WTC11 (cell line): Measurements from ENCODE around the gene PAN3. TPM values are rescaled to one million over a fixed set of nuclear protein-coding genes. Genes with fewer than 3 reads are reported as not detected.

Experiments
- ATAC-seq: fragments of 200-7000 bp; cut with Tn5 transposase; 2 replicates; pipeline ENCODE4 v1.10.0; 2021; ENCODE audit warnings: mild to moderate bottlenecking, moderate library complexity
- CTCF ChIA-PET: fragments of 300-600 bp; sonication (Branson Sonifier 250); formaldehyde crosslinking; loops from one replicate; lab custom pipeline; 2021; ENCODE audit warnings: antibody characterized with exemption; lab: Charles Lee
- POLR2A ChIA-PET: fragments of 350-600 bp; sonication (Branson Sonifier 250); formaldehyde crosslinking; loops from one replicate; lab custom pipeline; 2021; ENCODE audit warnings: antibody characterized with exemption; lab: Charles Lee
- DNase-seq: peaks from one replicate; pipeline ENCODE4 v3.0.0; 2021; ENCODE audit warnings: low spot score
- H3K27ac Mint-ChIP-seq: 2 replicates; pipeline ENCODE4 v1.8.0; 2021; ENCODE audit warnings: mixed read lengths
- H3K27me3 Mint-ChIP-seq: 2 replicates; pipeline ENCODE4 v1.8.0; 2021; ENCODE audit warnings: low read depth, mild to moderate bottlenecking, moderate library complexity, mixed read lengths
- H3K36me3 Mint-ChIP-seq: 2 replicates; pipeline ENCODE4 v1.8.0; 2021; ENCODE audit warnings: mixed read lengths
- H3K4me1 Mint-ChIP-seq: 2 replicates; pipeline ENCODE4 v1.8.0; 2022; ENCODE audit warnings: mixed read lengths
- H3K4me3 Mint-ChIP-seq: 2 replicates; pipeline ENCODE4 v1.8.0; 2021; ENCODE audit warnings: mild to moderate bottlenecking, moderate library complexity, mixed read lengths
- H3K9me3 Mint-ChIP-seq: 2 replicates; pipeline ENCODE4 v1.8.0; 2021; ENCODE audit warnings: mixed read lengths
- CREB1 ChIP-seq: sonication (generic); formaldehyde crosslinking; IDR thresholded peaks from 2 replicates; pipeline ENCODE4 v1.8.0; 2023; ENCODE audit warnings: mild to moderate bottlenecking, missing genetic modification reagents
- CREM ChIP-seq: sonication (generic); formaldehyde crosslinking; IDR thresholded peaks from 2 replicates; pipeline ENCODE4 v1.8.1; 2022; ENCODE audit warnings: mild to moderate bottlenecking, missing genetic modification reagents, moderate library complexity
- ERG ChIP-seq: fragments of 250-450 bp; sonication (Bioruptor Pico); IDR thresholded peaks from 2 replicates; pipeline ENCODE4 v1.8.0; 2021; ENCODE audit warnings: mild to moderate bottlenecking
- ESRRA ChIP-seq: sonication (generic); formaldehyde crosslinking; IDR thresholded peaks from 2 replicates; pipeline ENCODE4 v1.8.1; 2022; ENCODE audit warnings: mild to moderate bottlenecking, missing genetic modification reagents, borderline replicate concordance
- ETV6 ChIP-seq: sonication (generic); formaldehyde crosslinking; IDR thresholded peaks from 2 replicates; pipeline ENCODE4 v1.8.1; 2022; ENCODE audit warnings: mild to moderate bottlenecking, missing genetic modification reagents
- MXD4 ChIP-seq: fragments of 250-450 bp; sonication (Bioruptor Pico); IDR thresholded peaks from 2 replicates; pipeline ENCODE4 v1.8.0; 2021; ENCODE audit warnings: mild to moderate bottlenecking, moderate library complexity, borderline replicate concordance
- MYBL2 ChIP-seq: sonication (generic); formaldehyde crosslinking; IDR thresholded peaks from 2 replicates; pipeline ENCODE4 v1.8.1; 2023; ENCODE audit warnings: mild to moderate bottlenecking, moderate library complexity, missing genetic modification reagents
- NR1H2 ChIP-seq: sonication (generic); formaldehyde crosslinking; IDR thresholded peaks from 2 replicates; pipeline ENCODE4 v1.9.0; 2021; ENCODE audit warnings: mild to moderate bottlenecking, moderate library complexity, missing genetic modification reagents
- PRRX2 ChIP-seq: fragments of 250-450 bp; sonication (Bioruptor Pico); IDR thresholded peaks from 2 replicates; pipeline ENCODE4 v1.8.0; 2021; ENCODE audit warnings: mild to moderate bottlenecking
- RELA ChIP-seq: sonication (generic); formaldehyde crosslinking; IDR thresholded peaks from 2 replicates; pipeline ENCODE4 v1.8.1; 2022; ENCODE audit warnings: missing genetic modification reagents, mild to moderate bottlenecking, borderline replicate concordance
- SMAD4 ChIP-seq: sonication (generic); formaldehyde crosslinking; IDR thresholded peaks from 2 replicates; pipeline ENCODE4 v1.8.0; 2022; ENCODE audit warnings: mild to moderate bottlenecking, missing genetic modification reagents
- SP1 ChIP-seq: sonication (generic); formaldehyde crosslinking; conservative IDR thresholded peaks from 2 replicates; pipeline ENCODE4 v1.8.1; 2022; ENCODE audit warnings: missing genetic modification reagents
- USF1 ChIP-seq: sonication (generic); formaldehyde crosslinking; IDR thresholded peaks from 2 replicates; pipeline ENCODE4 v1.8.0; 2022; ENCODE audit warnings: mild to moderate bottlenecking, missing genetic modification reagents
- ZBTB21 ChIP-seq: sonication (generic); formaldehyde crosslinking; IDR thresholded peaks from 2 replicates; pipeline ENCODE4 v1.8.1; 2023; ENCODE audit warnings: mild to moderate bottlenecking, missing genetic modification reagents, borderline replicate concordance
- ZBTB43 ChIP-seq: sonication (generic); formaldehyde crosslinking; IDR thresholded peaks from 2 replicates; pipeline ENCODE4 v1.8.1; 2023; ENCODE audit warnings: mild to moderate bottlenecking, missing genetic modification reagents
- ZNF121 ChIP-seq: sonication (generic); formaldehyde crosslinking; IDR thresholded peaks from 2 replicates; pipeline ENCODE4 v1.8.0; 2023; ENCODE audit warnings: missing genetic modification reagents
- ZNF138 ChIP-seq: sonication (generic); formaldehyde crosslinking; conservative IDR thresholded peaks from 2 replicates; pipeline ENCODE4 v1.8.1; 2022; ENCODE audit warnings: mild to moderate bottlenecking, moderate library complexity, missing genetic modification reagents
- ZNF232 ChIP-seq: sonication (generic); formaldehyde crosslinking; IDR thresholded peaks from 2 replicates; pipeline ENCODE4 v1.8.0; 2022; ENCODE audit warnings: mild to moderate bottlenecking, missing genetic modification reagents
- ZNF263 ChIP-seq: sonication (generic); formaldehyde crosslinking; IDR thresholded peaks from 2 replicates; pipeline ENCODE4 v1.8.1; 2022; ENCODE audit warnings: low read depth, mild to moderate bottlenecking, moderate library complexity, missing genetic modification reagents
- ZNF396 ChIP-seq: fragments of 250-450 bp; sonication (Bioruptor Pico); IDR thresholded peaks from 2 replicates; pipeline ENCODE4 v1.8.0; 2021; ENCODE audit warnings: mild to moderate bottlenecking, moderate library complexity, borderline replicate concordance
- ZNF416 ChIP-seq: fragments of 250-450 bp; sonication (Bioruptor Pico); IDR thresholded peaks from 2 replicates; pipeline ENCODE4 v1.9.0; 2021; ENCODE audit warnings: mild to moderate bottlenecking, inconsistent platforms
- total RNA-seq: library from RNA; stranded (reverse); gene quantifications from 3 replicates; pipeline ENCODE4 v1.2.3, GENCODE V29; 2021
- TF ChIP-seq, protein P1 (sequence below): fragments of 250-450 bp; sonication (Bioruptor Pico); IDR thresholded peaks from 2 replicates; pipeline ENCODE4 v1.9.0; 2021; ENCODE audit warnings: mild to moderate bottlenecking

Gene PAN3
- total RNA-seq, 1 experiment from 2014 or later: 37.8 TPM

DNA sequence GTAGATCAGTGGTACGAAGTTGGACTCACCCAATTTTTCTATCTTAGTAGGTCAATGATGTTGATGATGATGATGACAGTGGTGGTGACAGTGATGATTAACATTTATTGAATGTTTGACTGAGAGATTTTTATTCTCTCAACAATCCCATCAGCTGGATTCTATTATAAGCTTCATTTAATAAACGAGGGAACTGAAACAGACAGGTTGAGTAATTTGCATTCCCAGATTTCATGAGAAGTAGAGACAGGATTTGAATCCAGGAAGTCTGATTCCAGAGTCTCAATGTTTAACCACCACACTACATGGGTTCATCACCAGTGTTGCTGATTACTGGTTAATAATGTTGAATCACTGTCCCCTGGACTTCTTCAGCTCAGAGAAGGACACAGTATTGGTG lies 187.7 kb downstream of the PAN3 start:
- Mint-ChIP-seq H3K27ac (no peak overlapping the region), H3K36me3 (peaks cover 28% of the 10 kb centered on the region), H3K27me3 (no peaks in the 10 kb centered on the region), H3K4me1 (peaks cover 19% of the 10 kb centered on the region), H3K4me3 (no peak overlapping the region)
- ChIA-PET CTCF (interaction anchor here (0.6 to 0.8 kb wide), 2 partner anchors 455 to 471 kb away, joined by 3 read pairs; no protein-coding TSS in a partner anchor), POLR2A (interaction anchor here (0.7 kb wide), 1 partner anchor 173 kb away, joined by 5 read pairs; no protein-coding TSS in a partner anchor)
- ATAC-seq: no peak
- TF ChIP-seq ZBTB21 (CRISPR knock-in tag) (no peak), PRRX2 (no peak), MYBL2 (no peak), USF1 (no peak), ZNF416 (CRISPR knock-in tag) (no peak), ZNF263 (CRISPR knock-in tag) (no peak), NR1H2 (CRISPR knock-in tag) (no peak), ZNF121 (no peak), RELA (CRISPR knock-in tag) (no peak), ZBTB43 (no peak), SMAD4 (no peak), ERG (CRISPR knock-in tag) (no peak), CREB1 (CRISPR knock-in tag) (no peak), ETV6 (CRISPR knock-in tag) (no peak), ZNF232 (CRISPR knock-in tag) (no peak)
- TF ChIP-seq, all 79 proteins: peak for 0
- H3K9me3 Mint-ChIP-seq: no peaks in the 10 kb centered on the region
- DNase-seq: no peak

DNA sequence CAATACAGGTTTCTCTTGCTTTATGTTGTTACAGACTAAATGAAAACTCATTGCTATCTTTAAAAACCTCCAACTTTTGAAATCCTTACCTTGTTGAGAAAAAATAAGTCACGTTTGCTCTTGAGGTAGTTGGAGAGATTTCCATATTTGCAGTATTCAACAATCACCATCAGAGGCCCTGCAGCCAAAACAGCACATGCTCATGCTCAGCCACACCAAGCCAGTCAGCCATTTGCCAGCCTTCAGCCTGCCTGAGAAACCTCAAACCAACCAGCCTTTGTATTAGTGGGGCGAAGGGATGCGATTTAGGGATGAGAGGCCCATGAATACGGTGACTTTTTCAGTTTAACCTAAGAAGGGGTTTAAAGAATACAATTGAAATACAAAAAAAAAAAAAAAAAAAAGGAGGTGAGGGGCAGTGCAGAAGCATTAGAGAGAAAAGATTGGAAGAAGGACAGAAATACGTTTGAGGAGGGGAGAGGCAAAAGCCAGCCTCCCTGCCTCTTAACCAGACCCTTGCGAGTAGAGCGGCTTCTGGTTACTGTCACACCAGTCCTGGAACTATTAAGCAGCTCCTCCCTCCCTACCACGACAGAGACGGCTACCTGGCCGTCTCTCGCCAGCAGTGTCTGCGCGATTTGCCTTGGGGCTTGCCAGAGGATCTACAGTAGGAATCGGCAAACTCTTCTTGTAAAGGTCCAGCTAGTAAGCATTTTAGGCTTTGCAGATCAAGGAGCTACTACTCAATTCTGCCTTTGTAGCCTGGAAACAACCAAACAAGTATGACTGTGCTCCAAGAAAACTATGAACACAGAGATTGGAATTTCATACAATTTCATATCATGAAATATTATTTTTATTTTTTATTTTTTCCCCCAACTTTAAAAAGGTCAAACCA lies 189.3 kb downstream of the PAN3 start:
- Mint-ChIP-seq H3K4me3 (no peak overlapping the region), H3K27me3 (no peaks in the 10 kb centered on the region), H3K27ac (0 out of 2 replicates have a peak overlapping the region, but pooled peaks have one; percentile 31), H3K9me3 (no peaks in the 10 kb centered on the region), H3K4me1 (peaks cover 19% of the 10 kb centered on the region), H3K36me3 (peaks cover 17% of the 10 kb centered on the region)
- ChIA-PET POLR2A (no interaction called here), CTCF (interaction anchor here (1.4 kb wide), 1 partner anchor 309 kb away, joined by 3 read pairs; no protein-coding TSS in a partner anchor)
- no peak for DNase-seq
- ATAC-seq: no peak
- no peak for TF ChIP-seq CREM (CRISPR knock-in tag)
- no peak for TF ChIP-seq ESRRA
- TF ChIP-seq SP1 (CRISPR knock-in tag): no peak
- TF ChIP-seq SMAD4: no peak
- no peak for TF ChIP-seq NR1H2 (CRISPR knock-in tag)
- TF ChIP-seq, protein P1, sequence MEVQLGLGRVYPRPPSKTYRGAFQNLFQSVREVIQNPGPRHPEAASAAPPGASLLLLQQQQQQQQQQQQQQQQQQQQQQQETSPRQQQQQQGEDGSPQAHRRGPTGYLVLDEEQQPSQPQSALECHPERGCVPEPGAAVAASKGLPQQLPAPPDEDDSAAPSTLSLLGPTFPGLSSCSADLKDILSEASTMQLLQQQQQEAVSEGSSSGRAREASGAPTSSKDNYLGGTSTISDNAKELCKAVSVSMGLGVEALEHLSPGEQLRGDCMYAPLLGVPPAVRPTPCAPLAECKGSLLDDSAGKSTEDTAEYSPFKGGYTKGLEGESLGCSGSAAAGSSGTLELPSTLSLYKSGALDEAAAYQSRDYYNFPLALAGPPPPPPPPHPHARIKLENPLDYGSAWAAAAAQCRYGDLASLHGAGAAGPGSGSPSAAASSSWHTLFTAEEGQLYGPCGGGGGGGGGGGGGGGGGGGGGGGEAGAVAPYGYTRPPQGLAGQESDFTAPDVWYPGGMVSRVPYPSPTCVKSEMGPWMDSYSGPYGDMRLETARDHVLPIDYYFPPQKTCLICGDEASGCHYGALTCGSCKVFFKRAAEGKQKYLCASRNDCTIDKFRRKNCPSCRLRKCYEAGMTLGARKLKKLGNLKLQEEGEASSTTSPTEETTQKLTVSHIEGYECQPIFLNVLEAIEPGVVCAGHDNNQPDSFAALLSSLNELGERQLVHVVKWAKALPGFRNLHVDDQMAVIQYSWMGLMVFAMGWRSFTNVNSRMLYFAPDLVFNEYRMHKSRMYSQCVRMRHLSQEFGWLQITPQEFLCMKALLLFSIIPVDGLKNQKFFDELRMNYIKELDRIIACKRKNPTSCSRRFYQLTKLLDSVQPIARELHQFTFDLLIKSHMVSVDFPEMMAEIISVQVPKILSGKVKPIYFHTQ: no peak
- no peak for TF ChIP-seq ZNF138 (CRISPR knock-in tag)
- TF ChIP-seq MXD4 (CRISPR knock-in tag): no peak
- no peak for TF ChIP-seq ZNF396 (CRISPR knock-in tag)
- TF ChIP-seq USF1: no peak
